Stimulated activated CD8-positive, alpha-beta memory T cell treated with anti-CD3 and anti-CD28 coated beads, Interleukin-12 subunit alpha, Interleukin-12 subunit beta, amount 100 ng/mL, for 1 hour (primary cell): ENCODE measurements around the gene EEF1AKMT3.

Source experiments
- DNase-seq: peaks from one replicate; pipeline ENCODE4 v3.0.0-alpha.2; 2020; ENCODE audit warnings: low read depth

The EEF1AKMT3 gene

DNA sequence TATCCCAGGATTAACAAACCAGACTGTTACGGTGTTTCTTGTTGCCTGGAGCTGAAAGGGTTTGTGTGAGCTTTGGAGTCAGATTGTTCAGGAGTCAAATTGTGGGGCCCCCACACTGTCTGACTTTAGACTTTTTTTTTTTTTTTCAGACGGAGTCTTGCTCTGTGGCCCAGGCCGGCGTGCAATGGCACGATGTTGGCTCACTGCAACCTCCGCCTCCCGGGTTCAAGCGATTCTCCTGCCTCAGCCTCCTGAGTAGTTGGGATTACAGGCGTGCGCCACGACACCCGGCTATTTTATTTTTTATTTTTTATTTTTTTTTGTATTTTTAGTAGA lies 11.0 kb downstream of the EEF1AKMT3 start:
- DNase-seq = no peak

DNA sequence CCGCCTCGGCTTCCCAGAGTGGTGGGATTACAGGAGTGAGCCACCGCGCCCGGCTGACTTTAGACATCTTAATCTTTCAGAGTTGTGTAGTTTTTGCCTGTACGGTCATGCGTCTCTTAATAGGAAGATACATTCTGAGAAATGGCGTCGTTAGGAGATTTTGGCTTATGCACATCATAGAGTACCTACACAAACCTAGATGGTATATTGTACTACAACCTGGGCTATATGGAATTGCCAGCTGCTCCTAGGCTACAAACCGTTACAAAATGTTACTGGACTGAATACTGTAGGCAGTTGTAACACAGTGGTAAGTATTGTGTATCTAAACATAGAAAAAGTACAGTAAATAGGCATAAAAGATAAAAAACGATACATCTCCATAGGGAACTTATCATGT lies 11.4 kb downstream of the EEF1AKMT3 start:
- no peak for DNase-seq

DNA sequence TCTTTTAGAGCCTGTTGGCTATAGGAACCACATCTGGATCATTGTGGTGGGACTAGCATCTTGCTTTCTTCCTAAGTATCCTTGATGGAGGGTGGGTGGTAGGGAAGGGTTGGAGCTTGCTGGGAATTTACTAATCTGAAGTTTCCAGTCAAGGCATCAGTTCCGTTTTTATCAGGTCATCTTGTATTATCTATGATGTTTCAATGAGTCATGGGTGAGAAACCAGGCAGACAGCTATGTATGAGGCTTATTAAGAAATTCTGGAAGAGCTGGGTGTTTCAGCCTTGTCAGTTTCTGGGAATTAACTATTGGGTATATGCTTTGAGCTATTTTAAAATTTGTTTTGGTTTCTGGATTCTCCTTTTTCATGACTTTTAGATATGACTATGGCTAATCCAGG lies 21.5 kb downstream of the EEF1AKMT3 start:
- DNase-seq = no peak

DNA sequence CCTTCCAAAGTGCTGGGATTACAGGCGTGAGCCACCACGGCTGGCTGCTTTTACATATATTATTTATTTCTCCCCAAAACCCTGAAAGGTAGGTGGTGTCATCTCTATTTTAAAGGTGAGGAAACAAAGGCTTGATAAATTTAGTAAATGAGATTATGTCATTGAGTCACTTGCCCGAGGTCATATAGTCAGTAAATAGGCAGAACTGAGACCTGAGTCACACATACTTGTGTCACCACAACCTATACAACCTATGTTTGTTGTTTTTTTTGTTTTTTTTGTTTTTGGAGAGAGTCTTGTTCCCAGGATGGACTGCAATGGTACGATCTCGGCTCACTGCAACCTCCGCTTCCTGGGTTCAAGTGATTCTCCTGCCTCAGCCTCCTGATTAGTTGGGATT lies 22.9 kb downstream of the EEF1AKMT3 start:
- no peak for DNase-seq

DNA sequence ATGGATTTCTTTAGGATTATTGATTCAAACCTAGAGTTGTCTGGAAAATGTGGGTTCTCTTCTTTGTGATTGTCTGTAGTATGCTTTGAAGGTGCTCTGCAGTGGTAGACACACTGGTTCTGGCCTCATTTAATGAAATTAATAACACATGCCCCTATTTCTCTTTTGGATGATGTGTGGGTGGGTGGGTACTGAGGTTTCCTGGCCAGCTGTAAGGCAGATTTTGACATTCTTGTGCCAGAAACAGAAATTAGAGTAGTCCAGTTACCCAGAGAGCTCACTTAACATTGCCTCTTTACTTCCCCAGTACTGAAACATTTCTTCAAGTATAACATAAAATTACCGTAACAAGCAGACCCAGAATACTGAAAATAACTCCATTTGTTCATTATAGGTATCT lies 24.6 kb downstream of the EEF1AKMT3 start:
- no peak for DNase-seq

GRCh38 chr12:57797933-57798332 lies 25.5 kb downstream of the EEF1AKMT3 start:
- no peak for DNase-seq

DNA sequence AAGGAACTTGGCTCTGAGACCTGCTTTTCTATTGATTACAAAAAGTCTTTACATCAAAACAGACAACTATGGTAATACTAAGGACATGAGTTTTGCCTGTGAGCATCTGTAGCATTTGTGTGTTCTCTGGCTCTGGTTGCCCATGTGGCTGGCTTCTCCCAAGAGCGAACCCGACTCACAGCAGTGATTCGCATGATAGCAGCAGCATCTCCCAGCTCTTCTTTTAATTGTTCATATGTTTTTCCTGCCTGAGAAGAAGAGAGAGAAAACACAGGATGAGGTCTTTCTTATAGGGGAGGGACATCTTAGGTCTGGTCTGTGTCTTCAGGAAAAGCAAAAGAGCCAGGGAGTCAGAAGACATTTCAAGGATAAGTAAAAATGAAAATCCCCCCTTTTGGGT lies 28.6 kb downstream of the EEF1AKMT3 start:
- no peak for DNase-seq

DNA sequence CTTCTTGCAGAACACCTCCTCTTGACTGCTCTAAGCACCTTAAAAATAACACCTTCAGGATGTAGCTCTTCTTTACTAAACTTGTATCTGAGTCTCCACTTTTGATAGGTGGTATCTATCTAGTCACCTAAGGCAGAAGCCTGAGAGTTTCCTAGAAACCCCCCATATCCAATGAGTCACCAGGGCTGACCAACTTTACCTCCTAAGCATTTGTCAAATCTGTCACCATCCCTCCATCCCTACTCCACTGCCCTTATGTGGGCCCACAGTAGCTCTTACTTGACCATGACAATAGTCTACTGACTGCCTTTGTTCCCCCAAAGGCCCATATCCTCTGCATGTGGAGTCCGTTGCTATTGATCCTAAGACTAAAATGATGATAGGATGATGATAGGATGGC lies 30.2 kb downstream of the EEF1AKMT3 start:
- DNase-seq = no peak

GRCh38 chr12:57803319-57803893 lies 31.0 kb downstream of the EEF1AKMT3 start:
- DNase-seq = no peak

DNA sequence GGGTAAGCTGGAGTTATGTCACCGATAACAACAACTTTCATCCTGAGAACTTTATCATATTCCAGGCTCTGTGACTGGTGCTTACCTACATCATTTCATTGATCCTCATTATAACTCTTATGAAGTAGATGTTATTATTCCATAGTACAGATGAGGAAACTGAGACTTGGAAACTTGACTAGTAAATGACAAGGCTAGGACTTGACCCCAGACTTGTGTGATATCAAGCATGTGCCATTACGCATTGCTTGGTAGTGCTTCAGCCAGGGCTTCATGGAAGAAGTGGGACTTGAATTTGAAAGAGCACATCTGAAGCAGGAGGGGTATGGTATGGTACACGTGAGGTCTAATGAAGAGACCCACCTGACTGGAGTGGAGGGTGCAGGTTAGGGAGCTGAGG lies 34.3 kb downstream of the EEF1AKMT3 start:
- no peak for DNase-seq

DNA sequence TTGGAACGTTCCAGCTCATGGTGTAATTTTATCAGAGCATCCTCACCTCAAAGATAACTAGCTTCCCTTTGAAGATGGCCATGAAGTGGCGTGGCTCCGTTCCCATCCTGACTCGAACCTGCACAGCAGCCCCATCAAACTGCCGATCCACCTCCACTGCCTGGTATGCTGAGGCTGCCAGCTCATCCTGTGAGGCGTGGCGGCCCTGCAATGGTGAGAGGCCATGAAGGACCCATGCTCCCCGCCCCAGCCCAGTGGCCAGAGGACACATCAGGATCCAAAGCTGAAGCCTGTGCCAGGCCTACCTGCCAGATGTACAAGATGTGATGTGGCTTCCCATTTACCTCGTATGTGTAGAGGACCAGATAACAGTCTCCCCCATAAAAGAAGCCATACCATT lies 34.9 kb downstream of the EEF1AKMT3 start:
- no peak for DNase-seq

- no peak for DNase-seq
Measured at GRCh38 chr12:57808351-57808750, 35.9 kb downstream of the EEF1AKMT3 start.

DNA sequence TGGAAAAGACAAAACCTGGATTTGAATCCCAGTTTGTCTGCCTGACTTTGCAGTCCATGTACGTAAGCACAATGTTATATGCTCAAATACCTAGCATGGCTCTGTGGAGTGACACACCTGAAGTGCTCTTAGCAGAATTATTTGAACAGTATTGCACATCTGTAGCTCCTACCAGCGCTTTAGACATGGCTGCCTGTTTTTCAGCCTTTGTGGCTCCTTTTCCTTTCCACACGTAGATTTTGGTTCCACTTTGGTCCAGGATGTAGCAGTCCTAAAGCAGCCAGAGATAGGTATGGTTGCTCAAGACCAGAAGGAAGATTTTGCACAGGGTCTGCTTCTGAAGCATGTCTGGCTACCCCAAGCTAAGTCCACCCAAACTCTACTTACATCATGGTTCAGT lies 37.0 kb downstream of the EEF1AKMT3 start:
- DNase-seq = no peak

DNA sequence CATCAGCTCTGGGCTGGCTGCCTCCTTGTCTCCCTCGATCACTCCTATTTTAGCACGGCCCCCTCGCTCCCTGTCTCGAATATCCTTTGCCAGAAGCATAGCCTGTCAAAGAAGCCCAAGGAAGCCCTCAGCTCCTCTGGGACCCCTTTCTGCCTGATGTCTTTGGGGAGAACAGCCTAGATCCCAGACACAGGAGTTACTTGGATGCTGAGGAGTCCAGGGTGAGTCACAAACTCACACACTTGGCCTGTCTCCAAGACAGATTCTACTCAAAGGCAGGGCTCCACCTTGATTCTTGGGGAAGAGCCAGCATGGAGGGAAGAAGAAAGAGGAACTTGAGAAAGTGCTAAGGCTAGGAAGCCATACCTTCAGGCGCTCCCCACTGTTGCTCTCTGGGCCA lies 38.0 kb downstream of the EEF1AKMT3 start:
- no peak for DNase-seq

GRCh38 chr12:57811028-57811755 lies 38.8 kb downstream of the EEF1AKMT3 start:
- DNase-seq = no peak

GRCh38 chr12:57813111-57813970 lies 40.9 kb downstream of the EEF1AKMT3 start:
- no peak for DNase-seq

DNA sequence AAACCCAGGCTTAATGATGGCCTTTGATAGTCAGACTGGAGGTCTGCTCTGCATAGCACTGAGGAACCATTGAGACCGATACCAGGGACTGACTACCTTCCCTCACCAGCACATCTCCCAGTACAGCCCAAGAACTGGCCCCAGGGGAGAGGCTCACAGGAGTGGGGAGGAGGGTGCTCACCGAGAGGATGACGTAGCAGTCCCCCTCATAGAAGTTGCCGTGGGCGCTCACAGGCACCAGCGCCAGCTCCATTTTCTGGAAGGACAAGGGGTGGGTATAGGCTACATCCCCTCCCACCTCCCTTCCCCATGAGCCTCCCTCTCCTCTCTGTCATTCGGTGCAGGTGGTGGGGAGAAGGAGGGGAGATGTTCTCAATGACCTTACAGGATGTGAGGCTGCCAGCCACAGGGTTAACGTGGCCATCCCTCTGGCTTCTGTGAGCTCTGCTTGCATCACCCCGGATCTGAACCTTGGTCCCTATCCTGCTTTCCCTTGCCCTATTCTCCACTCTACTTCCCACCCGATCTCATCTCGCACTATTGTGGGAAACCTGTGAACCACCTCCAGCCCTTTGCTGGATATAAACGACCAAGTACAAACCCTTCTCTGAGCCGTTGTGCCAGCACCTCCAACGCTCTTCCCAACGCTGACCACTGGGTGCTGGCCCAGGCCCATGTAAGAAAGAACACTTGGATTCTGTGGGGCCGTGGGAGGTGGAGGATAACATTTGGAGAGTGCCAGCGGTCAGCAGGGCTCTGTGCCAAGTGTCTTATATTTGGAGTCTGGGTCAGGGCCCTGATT lies 41.8 kb downstream of the EEF1AKMT3 start:
- DNase-seq = no peak

DNA sequence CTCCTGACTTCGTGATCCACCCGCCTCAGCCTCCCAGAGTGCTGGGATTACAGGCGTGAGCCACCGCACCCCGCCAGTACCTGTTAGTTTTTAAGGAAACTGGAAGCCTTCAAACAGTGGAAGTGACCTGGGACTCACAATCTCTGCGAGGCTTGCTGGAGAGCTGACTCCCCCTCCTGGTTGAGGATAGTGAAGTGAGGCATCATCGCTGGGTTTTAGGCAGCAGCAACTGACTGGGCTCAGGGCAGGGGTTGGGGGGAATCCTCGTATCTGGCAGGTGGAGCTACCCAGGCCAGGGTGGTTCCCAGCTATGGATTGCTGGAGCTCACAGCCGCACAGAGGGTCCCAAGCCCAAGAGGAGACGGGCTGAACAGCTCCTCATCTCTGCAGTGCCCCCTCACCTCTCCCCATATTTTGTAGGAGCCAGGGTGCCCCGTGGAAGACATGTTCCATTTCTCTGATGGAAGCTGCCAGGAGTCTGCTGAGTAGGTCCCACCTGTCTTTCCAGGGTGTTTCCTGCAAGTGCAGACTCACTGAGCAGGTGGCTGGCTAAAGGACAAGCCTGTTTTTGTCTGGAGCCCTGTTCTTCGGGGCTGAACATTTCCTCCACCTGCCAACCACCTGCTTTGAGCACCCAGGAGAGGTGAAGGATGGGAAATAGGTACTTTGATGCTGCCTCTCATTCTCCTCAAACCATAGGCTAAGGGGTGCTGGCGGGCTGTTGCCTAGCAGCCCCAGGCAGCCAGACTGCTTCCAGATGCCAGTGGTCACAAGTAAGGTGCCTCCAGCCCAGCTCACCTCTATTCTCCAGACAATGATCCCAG lies 43.0 kb downstream of the EEF1AKMT3 start:
- no peak for DNase-seq

GRCh38 chr12:57816001-57816854 lies 43.8 kb downstream of the EEF1AKMT3 start:
- DNase-seq = no peak

DNA sequence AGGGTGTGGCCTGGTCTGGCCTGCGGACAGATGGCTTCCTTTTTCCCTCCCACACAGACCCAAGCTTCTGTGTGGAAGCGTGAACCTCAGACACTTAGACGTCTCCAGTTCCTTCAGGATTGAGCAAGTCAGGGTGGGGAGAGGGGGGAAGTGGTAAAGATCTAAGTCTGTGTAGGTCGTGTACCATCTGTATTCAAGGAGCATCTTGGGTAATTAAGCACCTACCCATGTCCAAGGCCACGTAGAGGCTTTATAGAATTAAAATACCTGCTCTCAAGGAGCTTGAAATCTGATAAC lies 44.4 kb downstream of the EEF1AKMT3 start:
- DNase-seq = no peak
